ENCODE results near the gene TMEM98.

DNA sequence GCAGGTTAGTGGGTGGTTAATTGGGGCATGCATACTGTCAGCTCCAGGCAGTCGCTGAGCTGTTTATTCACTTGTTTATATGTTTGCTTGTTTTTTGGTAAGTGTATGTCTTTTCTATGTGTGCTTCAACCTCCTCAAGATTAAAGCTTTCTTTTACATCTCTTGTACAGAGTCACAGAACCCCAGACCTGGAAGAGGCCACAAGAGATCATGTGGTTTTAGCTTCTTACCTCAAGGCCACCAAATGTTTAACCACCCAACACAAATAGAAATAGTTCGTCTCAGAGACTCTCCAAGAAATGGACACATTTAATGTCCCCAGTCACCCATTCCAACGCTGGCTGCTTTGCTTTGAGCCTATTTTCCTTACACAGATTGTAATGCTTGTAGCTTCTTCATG, 11.8 kb upstream of the TMEM98 start:
- TF ChIP-seq, protein P1, sequence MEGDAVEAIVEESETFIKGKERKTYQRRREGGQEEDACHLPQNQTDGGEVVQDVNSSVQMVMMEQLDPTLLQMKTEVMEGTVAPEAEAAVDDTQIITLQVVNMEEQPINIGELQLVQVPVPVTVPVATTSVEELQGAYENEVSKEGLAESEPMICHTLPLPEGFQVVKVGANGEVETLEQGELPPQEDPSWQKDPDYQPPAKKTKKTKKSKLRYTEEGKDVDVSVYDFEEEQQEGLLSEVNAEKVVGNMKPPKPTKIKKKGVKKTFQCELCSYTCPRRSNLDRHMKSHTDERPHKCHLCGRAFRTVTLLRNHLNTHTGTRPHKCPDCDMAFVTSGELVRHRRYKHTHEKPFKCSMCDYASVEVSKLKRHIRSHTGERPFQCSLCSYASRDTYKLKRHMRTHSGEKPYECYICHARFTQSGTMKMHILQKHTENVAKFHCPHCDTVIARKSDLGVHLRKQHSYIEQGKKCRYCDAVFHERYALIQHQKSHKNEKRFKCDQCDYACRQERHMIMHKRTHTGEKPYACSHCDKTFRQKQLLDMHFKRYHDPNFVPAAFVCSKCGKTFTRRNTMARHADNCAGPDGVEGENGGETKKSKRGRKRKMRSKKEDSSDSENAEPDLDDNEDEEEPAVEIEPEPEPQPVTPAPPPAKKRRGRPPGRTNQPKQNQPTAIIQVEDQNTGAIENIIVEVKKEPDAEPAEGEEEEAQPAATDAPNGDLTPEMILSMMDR (IDR thresholded peaks at IDR 0.05): no peak
- no peak for TF ChIP-seq POLR2A (IDR thresholded peaks at IDR 0.05)
